Measurements from ENCODE around the gene FRY. TPM values are rescaled to one million over a fixed set of nuclear protein-coding genes. Genes with fewer than 3 reads are reported as not detected.

The FRY gene
- total and polyA plus RNA-seq, 9 of the 15 experiments (the other 6 are each of a cell fraction or from before 2014, with no cell fraction given) = 0.03 to 0.31 (median 0.11) TPM; not detected in 3

- BruUV-seq (replicated peaks) = no TSS peak
- CTCF ChIA-PET (ENCODE audit: low intra/inter-chr PET ratio) = no interaction called here
- H3K79me2 ChIP-seq (ENCODE audit: control insufficient read depth, insufficient read depth, low read length) = no peaks in the 10 kb centered on the region
- H3K9me1 ChIP-seq (ENCODE audit: control insufficient read depth, insufficient read depth, low read length) = no peaks in the 10 kb centered on the region
- no peaks in the 10 kb centered on the region for H3K36me3 ChIP-seq (ENCODE audit: control insufficient read depth, insufficient read depth, low read length)
- DNase-seq (ENCODE audit: extremely low read depth in 1 of 4, low spot score in 3 of 4) = no peak
- WGBS (ENCODE audit: insufficient coverage, low coverage, missing lambda C conversion rate) = 0% methylated on average over 5 of the region's 5 CpGs
- H2AFZ ChIP-seq (ENCODE audit: low read depth, low read length) = no peak overlapping the region
- POLR2A ChIA-PET = no interaction called here
- H3K4me1 ChIP-seq (replicated peaks in 1 of 2; ENCODE audit: control insufficient read depth in 2 of 2, insufficient read depth in 2 of 2, low read length in 2 of 2) = no peaks in the 10 kb centered on the region
- H3K9me3 ChIP-seq (replicated peaks; ENCODE audit: control insufficient read depth, insufficient read depth, low read depth, low read length) = no peaks in the 10 kb centered on the region
- ATAC-seq = no peak
- H3K9ac ChIP-seq (ENCODE audit: insufficient read depth in 1 of 2, low read depth in 2 of 2, low read length in 2 of 2) = no peak overlapping the region
- H3K27me3 ChIP-seq (ENCODE audit: control insufficient read depth in 2 of 2, insufficient read depth in 2 of 2, low read length in 2 of 2) = no peaks in the 10 kb centered on the region; a peak in 2 of 5 replicates
- H3K4me3 ChIP-seq = no peak overlapping the region
- H4K20me1 ChIP-seq (replicated peaks; ENCODE audit: control insufficient read depth, insufficient read depth, low read length) = no peaks in the 10 kb centered on the region
- no peak overlapping the region for H3K4me2 ChIP-seq (ENCODE audit: insufficient read depth, low read length)
- no peak for TF ChIP-seq ZBTB40 (IDR thresholded peaks at IDR 0.05)
- no peak for TF ChIP-seq ZBTB40 (CRISPR knock-in tag; IDR thresholded peaks at IDR 0.05)
- no peak for TF ChIP-seq SRSF7 (optimal IDR thresholded peaks at IDR 0.05; ENCODE audit: low read depth, low read length)
- TF ChIP-seq ZBTB7A (IDR thresholded peaks at IDR 0.05; ENCODE audit: borderline replicate concordance, control insufficient read depth, low read depth, low read length) = no peak
- no peak for TF ChIP-seq CHD1 (IDR thresholded peaks at IDR 0.05; ENCODE audit: low read length)
- no peak for TF ChIP-seq PRPF4 (IDR thresholded peaks at IDR 0.05; ENCODE audit: insufficient read depth, low read depth, low read length, poor library complexity, severe bottlenecking)
- no peak for TF ChIP-seq ZNF583 (CRISPR knock-in tag; IDR thresholded peaks at IDR 0.05)
- no peak for TF ChIP-seq PHF20 (IDR thresholded peaks at IDR 0.05; ENCODE audit: partially characterized antibody)
- no peak for TF ChIP-seq ZNF184 (CRISPR knock-in tag; IDR thresholded peaks at IDR 0.05)
- no peak for FAIRE-seq
- in situ Hi-C loops (cut with MboI) (loop anchor here (10.0 kb wide), 1 partner anchor 526 kb away; no protein-coding TSS in a partner anchor), intact Hi-C loops (cut with micrococcal nuclease) (no loop called here)
- no peak overlapping the region for H3K27ac ChIP-seq (ENCODE audit: extremely low read depth, low read depth, low read length)
Observed at GRCh38 chr13:32038343-32038742, 6.8 kb downstream of the FRY start.

All from K562 (cell line).